SH-SY5Y (cell line): ENCODE measurements around the gene TPRKB.
"Not testable (repeated sequence)": the region's sequence is repeated elsewhere in the genome, so short reads cannot be mapped to it uniquely, and the experiment has no call there.

ENCODE experiments used
- GATA2 ChIP-seq: IDR thresholded peaks from 2 replicates; pipeline ENCODE4 v1.6.1; 2011; ENCODE audit warnings: mild to moderate bottlenecking, low read depth, low read length
- GATA3 ChIP-seq: IDR thresholded peaks from 2 replicates; pipeline ENCODE4 v1.6.1; 2011; ENCODE audit warnings: low read depth, mild to moderate bottlenecking, low read length, moderate library complexity

TPRKB gene

GRCh38 chr2:73736855-73737779 is at the start of gene TPRKB:
TSS of gene TPRKB (minus strand) at chr2:73737345. CDS start at chr2:73734569, 2,776 bp downstream.
- TF ChIP-seq GATA2 (no peak), GATA3 (no peak)

- not testable (repeated sequence) for TF ChIP-seq GATA3, GATA2
Measured at GRCh38 chr2:73783883-73784282, 46.7 kb upstream of the TPRKB start, which contains the start of gene C2orf78. TSS of gene C2orf78 (plus strand) at chr2:73784183. CDS start at chr2:73784310, 127 bp downstream.

GRCh38 chr2:73780237-73780582 is 43.1 kb upstream of the TPRKB start:
- no peak for TF ChIP-seq GATA3
- no peak for TF ChIP-seq GATA2

- TF ChIP-seq GATA2 (no peak), GATA3 (no peak)
Measured at GRCh38 chr2:73779467-73780236, 42.5 kb upstream of the TPRKB start, which contains the start of gene DUSP11. TSS of gene DUSP11 (minus strand) at chr2:73780103. CDS start at chr2:73779974, 129 bp downstream.

- TF ChIP-seq GATA3 (no peak), GATA2 (no peak)
Measured at GRCh38 chr2:73776869-73777519, 39.8 kb upstream of the TPRKB start.

GRCh38 chr2:73776381-73776780 is 39.2 kb upstream of the TPRKB start:
- TF ChIP-seq GATA2: no peak
- TF ChIP-seq GATA3: no peak

GRCh38 chr2:73772819-73773218 is 35.7 kb upstream of the TPRKB start:
- TF ChIP-seq GATA2: no peak
- no peak for TF ChIP-seq GATA3

GRCh38 chr2:73770725-73771124 is 33.6 kb upstream of the TPRKB start:
- TF ChIP-seq GATA3 (no peak), GATA2 (no peak)

- TF ChIP-seq GATA2 (no peak), GATA3 (no peak)
Measured at GRCh38 chr2:73766994-73767393, 29.8 kb upstream of the TPRKB start.

GRCh38 chr2:73766349-73766748 is 29.2 kb upstream of the TPRKB start:
- TF ChIP-seq GATA2: no peak
- no peak for TF ChIP-seq GATA3

- TF ChIP-seq GATA3 (no peak), GATA2 (no peak)
Measured at GRCh38 chr2:73764945-73765344, 27.8 kb upstream of the TPRKB start.

GRCh38 chr2:73762571-73762970 is 25.4 kb upstream of the TPRKB start:
- TF ChIP-seq GATA2: no peak
- no peak for TF ChIP-seq GATA3

- TF ChIP-seq GATA2 (no peak), GATA3 (no peak)
Measured at GRCh38 chr2:73759904-73760303, 22.8 kb upstream of the TPRKB start.

GRCh38 chr2:73759285-73759764 is 22.2 kb upstream of the TPRKB start:
- TF ChIP-seq GATA3: no peak
- no peak for TF ChIP-seq GATA2

- TF ChIP-seq GATA2: no peak
- TF ChIP-seq GATA3: no peak
Measured at GRCh38 chr2:73749314-73749713, 12.2 kb upstream of the TPRKB start.
